HFFc6 (cell line): ENCODE measurements around the gene CPNE1. TPM values are rescaled to one million over a fixed set of nuclear protein-coding genes. Genes with fewer than 3 reads are reported as not detected.

Source experiments
- DNase-seq: peaks from one replicate; pipeline ENCODE4 v3.0.0-alpha.2; 2018
- H3K27ac Mint-ChIP-seq: 2 replicates; pipeline ENCODE4 v1.8.0; 2020; ENCODE audit warnings: mild to moderate bottlenecking, mixed read lengths
- H3K27me3 Mint-ChIP-seq: 2 replicates; pipeline ENCODE4 v1.8.0; 2021; ENCODE audit warnings: mild to moderate bottlenecking, moderate library complexity, mixed read lengths; ENCODE audit not compliant: insufficient read depth
- H3K36me3 Mint-ChIP-seq: 2 replicates; pipeline ENCODE4 v1.8.0; 2021; ENCODE audit warnings: low read depth, mixed read lengths
- H3K4me1 Mint-ChIP-seq: 2 replicates; pipeline ENCODE4 v1.8.0; 2020; ENCODE audit warnings: low read depth, mixed read lengths
- H3K4me3 Mint-ChIP-seq: 2 replicates; pipeline ENCODE4 v1.8.0; 2020; ENCODE audit warnings: mild to moderate bottlenecking, moderate library complexity, mixed read lengths
- H3K9me3 Mint-ChIP-seq: 2 replicates; pipeline ENCODE4 v1.8.0; 2020; ENCODE audit warnings: mild to moderate bottlenecking, mixed read lengths
- total RNA-seq, 6 experiments: library from RNA; stranded (reverse); fragmentation: NEBNext Ultra II Directional; extraction: Animal tissue kit (Norgen Biotek cat#: 25700); gene quantifications; 2 replicates in 1 of 6; 3 replicates in 5 of 6; pipeline ENCODE4 v1.2.3, GENCODE V29; 2021
- TF ChIP-seq, protein P1 (sequence below): fragments of 200-600 bp; sonication (generic); IDR thresholded peaks from 2 replicates; pipeline ENCODE4 v1.5.0; 2021; ENCODE audit warnings: antibody characterized with exemption, mild to moderate bottlenecking

The CPNE1 gene
- total RNA-seq, 6 experiments from 2014 or later = 200 to 230 (median 213) TPM

DNA sequence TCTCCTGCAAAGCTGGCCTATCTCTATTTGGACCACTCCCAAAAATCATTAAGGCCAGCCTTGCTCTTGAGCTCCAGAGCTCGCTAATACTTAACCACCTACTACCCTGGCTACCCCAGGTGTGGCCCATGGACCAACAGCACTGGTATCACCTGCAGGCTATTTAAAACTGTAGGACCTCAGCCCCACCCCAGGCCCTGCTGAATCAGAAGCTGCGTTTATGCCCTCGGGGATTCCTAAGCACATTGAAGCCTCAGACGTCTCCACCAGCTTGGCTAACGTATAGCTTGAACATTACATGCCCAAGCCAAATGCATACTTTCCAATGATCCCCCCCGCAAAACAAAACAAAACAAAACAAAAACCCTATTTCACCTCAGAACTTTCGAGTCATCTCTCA, 68.8 kb downstream of the CPNE1 start:
- H3K27ac Mint-ChIP-seq = no peak overlapping the region
- H3K4me3 Mint-ChIP-seq = no peak overlapping the region
- no peaks in the 10 kb centered on the region for H3K4me1 Mint-ChIP-seq
- no peak for DNase-seq
- H3K27me3 Mint-ChIP-seq = peaks cover 24% of the 10 kb centered on the region
- TF ChIP-seq, protein P1, sequence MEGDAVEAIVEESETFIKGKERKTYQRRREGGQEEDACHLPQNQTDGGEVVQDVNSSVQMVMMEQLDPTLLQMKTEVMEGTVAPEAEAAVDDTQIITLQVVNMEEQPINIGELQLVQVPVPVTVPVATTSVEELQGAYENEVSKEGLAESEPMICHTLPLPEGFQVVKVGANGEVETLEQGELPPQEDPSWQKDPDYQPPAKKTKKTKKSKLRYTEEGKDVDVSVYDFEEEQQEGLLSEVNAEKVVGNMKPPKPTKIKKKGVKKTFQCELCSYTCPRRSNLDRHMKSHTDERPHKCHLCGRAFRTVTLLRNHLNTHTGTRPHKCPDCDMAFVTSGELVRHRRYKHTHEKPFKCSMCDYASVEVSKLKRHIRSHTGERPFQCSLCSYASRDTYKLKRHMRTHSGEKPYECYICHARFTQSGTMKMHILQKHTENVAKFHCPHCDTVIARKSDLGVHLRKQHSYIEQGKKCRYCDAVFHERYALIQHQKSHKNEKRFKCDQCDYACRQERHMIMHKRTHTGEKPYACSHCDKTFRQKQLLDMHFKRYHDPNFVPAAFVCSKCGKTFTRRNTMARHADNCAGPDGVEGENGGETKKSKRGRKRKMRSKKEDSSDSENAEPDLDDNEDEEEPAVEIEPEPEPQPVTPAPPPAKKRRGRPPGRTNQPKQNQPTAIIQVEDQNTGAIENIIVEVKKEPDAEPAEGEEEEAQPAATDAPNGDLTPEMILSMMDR = no peak
- H3K36me3 Mint-ChIP-seq = no peaks in the 10 kb centered on the region
- no peaks in the 10 kb centered on the region for H3K9me3 Mint-ChIP-seq

DNA sequence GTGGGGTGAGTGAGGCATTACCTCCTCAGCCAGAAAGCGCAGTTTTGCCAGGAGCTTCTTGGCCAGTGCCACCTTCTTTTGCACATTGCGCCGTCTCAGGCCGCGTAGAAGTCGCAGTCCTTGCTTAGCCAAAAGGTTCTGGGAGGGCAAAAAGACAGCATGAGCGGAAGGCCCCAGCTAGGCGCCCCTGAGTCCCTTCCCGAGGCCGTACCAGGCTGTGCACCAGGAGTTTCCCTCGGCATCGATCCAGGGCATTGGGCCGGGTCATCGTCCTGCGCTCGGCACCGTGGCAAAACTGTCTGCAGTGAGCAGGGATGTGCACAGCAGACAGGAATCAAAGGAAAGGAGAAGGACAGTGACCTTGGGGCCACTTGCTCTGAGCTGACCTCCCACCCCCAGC, 69.2 kb downstream of the CPNE1 start:
- Mint-ChIP-seq H3K36me3 (no peaks in the 10 kb centered on the region), H3K4me3 (no peak overlapping the region), H3K27me3 (peaks cover 20% of the 10 kb centered on the region), H3K27ac (no peak overlapping the region), H3K9me3 (no peaks in the 10 kb centered on the region), H3K4me1 (no peaks in the 10 kb centered on the region)
- TF ChIP-seq, protein P1 = no peak
- DNase-seq = no peak

DNA sequence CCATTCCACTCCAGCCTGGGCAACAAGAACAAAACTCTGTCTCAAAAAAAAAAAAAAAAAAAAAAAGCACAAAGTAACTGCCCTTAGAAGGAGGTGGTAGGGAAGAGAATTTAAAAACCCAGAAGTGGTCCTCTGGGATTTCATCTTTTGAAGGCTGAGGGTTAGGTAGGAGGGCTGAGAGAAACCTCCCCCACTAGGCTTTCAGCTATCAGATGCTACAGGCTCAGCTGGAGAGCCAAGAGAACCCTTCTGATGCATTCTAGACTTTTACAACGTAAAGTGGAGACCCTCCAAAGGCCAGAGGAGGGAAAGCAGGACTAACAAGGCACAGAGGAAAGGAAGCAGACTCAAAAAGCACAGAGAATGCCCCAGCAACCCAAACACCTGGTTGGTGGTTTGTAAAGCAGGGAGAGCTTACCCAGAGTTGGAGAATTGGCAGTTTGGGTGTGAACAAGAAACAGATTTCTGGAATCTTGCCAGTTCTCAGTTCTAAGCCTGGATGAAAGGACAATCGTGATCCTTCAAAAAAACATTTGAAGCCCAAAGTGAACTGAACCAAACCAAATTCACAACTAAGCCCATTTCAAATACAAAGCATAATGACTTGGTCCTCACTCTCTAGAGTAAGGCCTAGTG, 72.2 kb downstream of the CPNE1 start:
- peaks cover 11% of the 10 kb centered on the region for H3K27me3 Mint-ChIP-seq
- no peaks in the 10 kb centered on the region for H3K9me3 Mint-ChIP-seq
- H3K27ac Mint-ChIP-seq = no peak overlapping the region
- DNase-seq = no peak
- TF ChIP-seq, protein P1 = no peak
- H3K36me3 Mint-ChIP-seq = no peaks in the 10 kb centered on the region
- no peak overlapping the region for H3K4me3 Mint-ChIP-seq
- no peaks in the 10 kb centered on the region for H3K4me1 Mint-ChIP-seq

DNA sequence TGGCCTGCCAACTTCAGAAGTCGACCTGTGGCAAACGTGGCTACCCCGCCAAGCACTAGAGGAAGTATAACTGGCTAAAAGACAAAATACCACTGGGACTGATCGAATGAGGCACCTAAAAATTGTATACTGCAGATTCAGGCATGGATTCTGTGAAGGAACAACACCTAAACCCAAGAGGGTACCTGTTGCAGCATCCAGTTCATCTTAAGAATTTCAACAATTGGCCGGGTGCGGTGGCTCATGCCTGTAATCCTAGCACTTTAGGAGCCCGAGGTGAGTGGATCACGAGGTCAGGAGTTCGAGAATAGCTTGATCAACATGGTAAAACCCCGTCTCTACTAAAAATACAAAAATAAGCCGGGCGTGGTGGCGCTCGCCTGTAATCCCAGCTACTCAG, 76.3 kb downstream of the CPNE1 start:
- TF ChIP-seq, protein P1 = no peak
- Mint-ChIP-seq H3K27me3 (peaks cover 4% of the 10 kb centered on the region), H3K4me1 (no peaks in the 10 kb centered on the region), H3K27ac (no peak overlapping the region), H3K4me3 (no peak overlapping the region), H3K9me3 (no peaks in the 10 kb centered on the region), H3K36me3 (no peaks in the 10 kb centered on the region)
- DNase-seq = no peak

DNA sequence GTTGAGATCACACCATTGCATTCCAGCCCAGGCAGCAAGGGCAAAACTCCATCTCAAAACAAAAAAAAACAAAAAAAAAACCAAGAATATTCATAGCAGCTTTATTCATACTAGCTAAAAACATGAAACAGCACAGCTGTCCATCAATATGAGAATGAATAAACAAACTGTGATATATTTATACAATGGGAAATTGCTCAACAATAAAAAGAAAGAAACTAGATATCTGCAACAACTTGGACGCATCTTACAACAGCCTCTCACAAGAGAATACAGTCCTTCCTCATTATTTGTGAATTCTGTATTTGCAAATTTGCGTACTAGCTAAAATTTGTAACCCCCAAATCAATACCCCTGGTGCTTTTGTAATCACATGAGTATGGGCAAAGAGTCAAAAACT, 77.3 kb downstream of the CPNE1 start:
- Mint-ChIP-seq H3K4me3 (no peak overlapping the region), H3K4me1 (no peaks in the 10 kb centered on the region), H3K36me3 (no peaks in the 10 kb centered on the region), H3K27me3 (peaks cover 6% of the 10 kb centered on the region), H3K9me3 (no peaks in the 10 kb centered on the region), H3K27ac (no peak overlapping the region)
- TF ChIP-seq, protein P1 = no peak
- DNase-seq = no peak
